Nucleus accumbens (tissue), 56 donors: Measurements from ENCODE around the gene BRD1.

ENCODE experiments used
- DNase-seq, 56 donors: peaks; one replicate each; lab custom pipeline; 2025; lab: John Stamatoyannopoulos, UW

BRD1 gene

DNA sequence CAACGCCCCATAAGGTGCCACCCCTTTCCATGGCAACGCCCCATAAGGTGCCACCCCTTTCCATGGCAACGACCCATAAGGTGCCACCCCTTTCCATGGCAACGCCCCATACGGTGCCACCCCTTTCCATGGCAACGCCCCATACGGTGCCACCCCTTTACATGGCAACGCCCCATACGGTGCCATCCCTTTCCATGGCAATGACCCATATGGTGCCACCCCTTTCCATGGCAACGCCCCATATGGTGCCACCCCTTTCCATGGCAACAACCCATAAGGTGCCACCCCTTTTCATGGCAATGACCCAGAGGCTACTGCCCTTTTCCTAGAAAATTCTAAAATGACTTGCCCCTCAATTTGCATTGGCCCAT is 72.1 kb downstream of the BRD1 start:
- DNase-seq: no peak

DNA sequence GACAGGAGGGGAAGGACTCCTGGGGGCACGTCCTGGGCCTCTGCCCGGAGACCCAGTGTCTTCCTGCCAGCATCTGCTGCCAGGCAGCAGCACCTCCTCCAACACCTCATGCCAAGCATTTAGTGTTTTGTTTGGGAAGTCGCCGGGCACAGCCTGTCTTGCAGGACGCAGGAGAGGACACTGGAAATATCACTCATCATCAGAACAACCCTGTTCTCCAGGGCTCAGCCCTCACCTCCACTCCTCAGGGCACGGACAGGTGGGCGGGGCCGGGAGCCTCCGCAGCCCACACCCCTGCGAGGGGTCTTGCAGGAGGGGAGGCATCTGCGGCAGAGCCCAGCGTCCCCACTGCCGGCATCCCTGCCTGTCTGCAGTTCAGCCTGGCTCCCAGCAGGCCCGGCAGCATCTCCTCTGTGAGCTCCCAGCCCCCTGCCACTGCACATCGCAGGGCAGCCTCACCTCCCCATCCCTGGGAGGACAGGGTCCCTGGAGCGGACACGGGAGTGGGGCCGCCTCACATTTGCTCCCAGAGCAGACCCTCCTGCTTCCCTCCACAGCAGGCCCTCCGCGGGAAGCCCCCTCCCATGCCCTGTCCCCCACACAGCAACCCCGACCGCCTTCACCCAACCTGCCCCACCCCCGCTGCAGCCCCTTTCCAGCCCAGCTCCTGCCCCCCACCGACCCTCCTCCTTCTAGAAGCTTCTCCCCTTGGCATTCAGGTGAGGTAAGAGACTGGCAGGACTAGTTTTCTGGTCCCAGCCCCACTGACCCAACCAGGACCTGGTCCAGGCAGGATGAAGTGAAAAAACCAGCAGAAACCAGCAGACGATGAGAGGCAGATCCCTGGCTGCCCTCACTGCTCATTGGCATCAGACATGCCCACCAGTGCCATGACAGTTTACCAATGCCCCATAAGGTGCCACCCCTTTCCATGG is 72.7 kb downstream of the BRD1 start:
- DNase-seq: no peak

DNA sequence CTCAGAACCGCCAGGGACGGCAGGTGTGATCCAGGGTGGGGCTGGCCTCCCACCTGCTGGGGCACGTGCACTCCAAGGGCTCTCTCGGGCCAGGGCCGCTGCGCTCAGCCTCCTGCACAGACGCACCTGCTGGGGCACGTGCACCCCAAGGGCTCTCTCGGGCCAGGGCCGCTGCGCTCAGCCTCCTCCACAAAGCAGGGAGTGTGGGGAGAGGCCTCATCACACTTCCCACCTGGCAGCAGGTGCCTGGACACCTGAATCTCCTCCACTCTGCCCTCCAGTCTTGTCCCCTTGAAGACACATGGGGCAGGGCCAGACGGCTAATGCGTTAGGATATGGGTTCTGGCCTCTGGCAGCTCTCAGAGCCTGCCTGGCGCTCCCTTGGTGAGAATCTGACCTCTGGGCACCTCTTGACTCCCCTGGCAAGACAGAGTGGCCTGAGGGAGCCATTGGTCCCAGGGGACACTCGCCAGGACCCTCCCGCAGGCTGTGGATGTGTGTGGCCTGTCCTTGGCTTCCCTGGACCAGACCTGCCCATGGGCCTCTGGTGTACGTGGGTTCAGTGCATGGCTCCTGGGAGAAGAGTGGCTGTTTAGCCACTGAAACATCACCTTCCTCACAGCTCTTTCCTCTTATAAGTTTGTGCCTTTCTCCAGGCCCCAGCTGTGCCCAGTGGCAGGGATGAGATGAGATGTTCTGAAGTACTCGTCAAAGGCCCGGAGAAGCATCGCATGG is 73.5 kb downstream of the BRD1 start:
- DNase-seq: no peak

DNA sequence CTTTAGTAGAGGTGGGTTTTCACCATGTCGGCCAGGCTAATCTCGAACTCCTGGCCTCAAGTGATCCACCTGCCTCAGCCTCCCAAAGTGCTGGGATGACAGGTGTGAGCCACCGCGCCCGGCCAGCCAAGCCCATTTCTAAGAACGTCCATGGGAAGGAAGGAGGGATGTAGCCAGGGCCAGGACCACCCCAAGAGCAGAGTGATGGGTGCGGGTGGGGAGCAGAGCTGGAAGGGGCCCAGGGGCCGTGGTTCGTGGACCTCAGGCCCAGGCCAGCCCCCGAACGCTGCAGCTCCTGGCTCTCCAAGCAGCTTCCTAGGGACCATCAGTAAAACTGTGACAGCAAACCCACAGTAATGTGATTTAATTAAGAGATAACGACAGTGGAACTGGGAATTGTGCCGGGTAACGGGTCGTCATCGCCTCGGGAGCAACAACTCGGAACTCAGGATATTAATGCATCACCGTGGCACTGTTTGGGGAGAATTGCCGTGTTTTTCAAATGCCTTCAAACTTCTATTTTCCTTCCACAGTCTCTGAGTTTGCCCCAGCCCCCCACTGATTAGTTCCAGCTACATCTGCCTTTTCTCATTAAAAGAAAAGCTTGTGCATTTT is 74.3 kb downstream of the BRD1 start:
- no peak for DNase-seq

DNA sequence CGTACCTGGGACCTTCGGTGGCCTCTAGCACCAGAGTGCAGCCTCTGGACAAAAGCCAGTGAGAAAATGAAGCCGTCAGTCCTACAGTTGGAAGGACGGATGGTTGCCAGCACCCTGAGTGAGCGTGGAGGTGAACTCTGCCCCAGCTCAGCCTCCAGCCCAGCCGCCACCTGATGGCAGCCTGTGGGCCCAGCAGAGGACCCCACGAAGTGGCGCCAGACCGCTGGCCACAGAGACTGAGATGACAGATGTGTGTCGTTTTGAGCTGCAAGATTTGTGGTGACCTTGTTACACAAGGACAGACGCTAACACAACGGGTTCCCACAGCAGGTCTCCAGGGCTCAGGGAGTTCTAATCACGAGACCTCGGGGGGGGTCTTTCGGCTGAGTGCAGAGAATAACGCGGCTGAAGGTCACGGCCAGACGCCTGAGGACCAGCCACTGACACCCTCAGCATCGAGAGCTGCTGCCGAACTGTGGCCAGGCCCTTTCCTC is 75.0 kb downstream of the BRD1 start:
- no peak for DNase-seq

DNA sequence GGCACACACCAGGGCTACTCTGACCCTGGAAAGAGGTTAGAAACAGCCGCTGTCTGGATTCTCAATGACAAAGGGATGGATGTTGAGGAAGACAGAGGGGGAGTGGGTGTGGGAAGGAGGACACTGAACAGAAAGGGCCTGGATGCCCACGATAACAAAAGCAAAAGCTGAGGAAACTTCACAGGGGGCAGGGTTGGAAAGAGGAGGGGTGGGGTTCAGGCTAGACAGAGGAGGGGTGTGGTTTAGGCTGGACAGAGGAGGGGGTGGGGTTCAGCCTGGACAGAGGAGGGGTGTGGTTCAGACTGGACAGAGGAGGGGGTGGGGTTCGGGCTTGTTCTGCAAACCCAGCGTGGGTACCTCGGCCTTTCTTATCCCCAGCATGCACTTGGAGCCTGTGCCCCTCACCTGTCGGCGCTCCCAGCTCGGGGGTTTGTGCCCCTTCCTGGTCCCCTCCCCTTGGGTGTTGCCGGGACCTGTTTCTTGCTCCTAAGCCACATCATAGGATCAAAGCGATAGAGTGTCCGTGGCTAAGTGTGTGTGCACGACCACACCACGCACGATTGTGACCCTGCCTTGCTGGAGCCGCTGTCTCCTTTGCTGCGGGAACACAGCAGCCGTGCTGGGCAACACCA is 75.6 kb downstream of the BRD1 start:
- no peak for DNase-seq

DNA sequence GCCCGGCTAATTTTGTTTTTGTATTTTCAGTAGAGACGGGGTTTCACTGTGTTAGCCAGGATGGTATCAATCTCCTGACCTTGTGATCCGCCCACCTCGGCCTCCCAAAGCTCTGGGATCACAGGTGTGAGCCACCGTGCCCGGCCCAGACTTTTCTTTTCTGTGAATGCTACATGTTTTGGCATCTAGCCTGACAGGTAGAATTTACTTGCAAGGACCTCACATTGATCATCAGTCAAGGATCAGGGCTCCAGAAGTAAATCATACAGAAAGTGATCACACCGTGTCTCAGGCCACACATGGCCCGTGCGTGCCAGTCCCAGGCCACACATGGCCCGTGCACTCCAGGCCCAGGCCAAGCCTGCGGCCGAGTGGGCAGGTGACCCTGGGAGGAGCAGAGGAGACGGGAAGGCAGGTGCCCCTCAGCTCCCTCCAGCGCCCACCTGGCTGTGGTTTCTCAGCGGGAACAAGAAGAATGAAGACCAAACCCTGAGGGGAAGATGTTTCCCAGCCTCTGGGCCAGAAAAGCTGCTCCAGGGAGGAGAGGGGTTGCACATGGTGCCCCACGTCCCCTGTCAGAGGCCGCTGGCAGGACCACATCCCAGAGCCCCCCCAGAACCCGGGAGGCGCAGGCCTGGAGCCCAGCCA is 76.2 kb downstream of the BRD1 start:
- no peak for DNase-seq

DNA sequence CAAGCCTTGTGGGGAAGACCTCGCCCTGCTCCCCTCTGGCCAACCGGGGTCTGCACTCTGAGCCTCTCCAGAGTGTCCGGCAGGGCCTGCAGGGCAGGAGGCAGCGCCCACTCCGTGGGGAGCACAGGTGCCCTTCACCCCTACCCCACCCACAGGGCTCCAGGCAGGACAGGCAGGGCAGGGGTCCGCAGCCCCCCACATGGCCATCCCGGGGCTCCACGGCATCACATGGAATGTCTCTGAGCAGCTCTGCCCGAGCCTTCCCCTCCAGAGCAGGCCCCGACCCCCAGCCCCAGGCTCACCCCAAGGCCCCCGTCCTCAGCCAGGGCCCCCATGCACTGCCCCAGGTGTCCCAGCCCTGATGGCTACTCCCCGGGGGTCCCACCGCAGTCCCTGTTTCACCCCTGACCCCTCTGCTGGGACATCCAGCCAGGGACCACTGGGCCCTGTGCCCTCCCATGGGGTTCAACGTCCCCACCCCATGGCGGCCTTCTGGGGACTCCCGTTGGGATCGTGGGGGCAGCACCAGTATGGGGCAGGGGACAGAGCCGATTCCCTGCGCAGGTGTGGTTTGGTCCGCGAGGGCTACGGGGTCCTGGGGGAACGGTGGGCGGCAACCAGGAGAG is 77.7 kb downstream of the BRD1 start:
- DNase-seq: no peak

DNA sequence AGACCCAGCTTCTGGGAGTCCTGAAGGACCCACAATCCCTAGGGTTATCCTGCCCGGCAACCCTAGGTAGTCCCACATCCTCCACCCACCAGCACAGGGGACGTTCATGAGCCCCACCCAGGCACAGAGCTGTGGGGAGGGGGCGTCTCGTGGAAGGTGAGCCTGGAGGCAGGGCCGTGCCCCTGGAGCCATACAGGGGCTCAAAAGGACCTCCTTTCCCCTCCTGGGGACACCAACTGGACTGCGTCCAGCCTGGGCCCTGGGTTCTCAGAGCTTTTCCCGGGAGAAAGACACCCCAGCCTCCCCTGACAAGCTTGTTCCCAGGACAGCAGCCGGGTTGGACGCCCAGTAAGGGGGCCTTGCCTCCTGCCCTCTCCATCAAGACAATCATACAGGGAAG is 78.4 kb downstream of the BRD1 start:
- DNase-seq: no peak

DNA sequence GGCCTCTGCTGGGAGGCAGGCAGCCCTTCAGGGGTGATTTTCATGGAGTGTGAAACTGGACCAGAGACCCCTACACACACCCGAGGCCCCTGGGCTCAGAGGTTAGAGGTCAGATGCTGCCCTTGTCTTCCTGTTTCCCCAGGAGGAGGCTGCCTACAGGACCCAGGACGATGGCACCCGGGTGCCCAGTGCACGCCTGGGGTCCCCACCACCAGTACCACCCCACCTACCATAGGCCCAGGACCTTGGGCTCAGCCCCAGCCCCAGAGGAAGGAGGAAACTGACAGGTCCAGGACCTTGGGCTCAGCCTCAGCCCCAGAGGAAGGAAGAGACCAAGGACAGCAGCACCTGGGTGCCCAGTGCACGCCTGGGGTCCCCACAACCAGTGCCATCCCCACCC is 79.2 kb downstream of the BRD1 start:
- DNase-seq: no peak

DNA sequence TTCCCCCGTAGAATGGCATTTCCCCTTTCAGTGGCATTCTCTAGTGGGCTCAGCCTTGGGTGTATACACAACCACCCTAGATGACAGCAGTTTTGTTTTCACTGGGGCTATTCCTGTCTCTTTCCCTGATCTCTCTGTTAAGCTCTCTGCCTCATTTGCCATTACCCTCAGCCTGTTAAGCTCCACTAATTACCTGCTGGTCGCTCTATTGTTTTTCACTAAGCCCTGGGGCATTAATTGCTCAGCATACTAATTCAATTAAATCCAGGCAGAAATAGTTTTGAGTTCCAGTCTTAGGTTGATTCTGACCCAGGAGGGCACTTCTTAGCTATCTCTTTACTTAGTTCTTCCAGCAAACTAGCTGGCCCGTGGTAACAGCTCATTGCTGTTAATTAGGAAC is 80.0 kb downstream of the BRD1 start:
- DNase-seq: no peak

DNA sequence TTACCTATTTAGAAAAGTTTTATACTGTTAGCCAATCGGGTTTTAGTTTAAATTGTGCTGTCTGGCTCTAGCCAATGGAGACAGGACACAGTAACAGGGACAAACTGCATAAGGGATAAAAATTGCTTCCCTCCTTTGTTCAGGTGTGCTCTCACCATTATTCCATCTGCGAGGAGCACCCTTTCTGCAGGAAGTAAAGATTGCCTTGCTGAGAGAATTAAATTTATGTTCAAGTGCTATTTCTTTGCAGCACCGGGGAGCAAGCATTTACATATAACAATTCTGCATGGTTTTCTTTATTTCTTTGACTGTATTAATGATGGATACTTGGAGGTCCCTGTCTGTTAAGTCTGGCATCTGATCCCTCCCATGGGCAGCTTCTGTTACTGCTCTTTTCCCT is 80.5 kb downstream of the BRD1 start:
- no peak for DNase-seq

DNA sequence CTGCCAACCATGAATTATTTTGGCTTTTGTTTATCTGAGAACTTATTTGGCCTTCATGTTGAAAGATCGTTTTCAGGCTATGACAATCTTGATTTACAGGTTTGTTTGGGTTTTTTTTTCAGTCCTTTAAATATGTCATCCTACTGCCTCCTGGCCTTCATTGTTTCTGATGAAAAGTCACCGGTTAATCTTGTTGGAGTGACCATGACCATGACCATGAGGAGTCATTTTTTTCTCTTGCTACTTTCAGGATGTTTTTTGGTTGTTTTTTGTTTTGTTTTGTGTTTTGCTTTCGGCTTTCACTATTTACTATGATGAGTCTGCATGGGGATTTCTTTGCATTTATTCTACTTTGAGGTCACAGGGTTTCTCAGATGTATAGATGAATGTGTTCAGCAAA is 81.6 kb downstream of the BRD1 start:
- DNase-seq: no peak

DNA sequence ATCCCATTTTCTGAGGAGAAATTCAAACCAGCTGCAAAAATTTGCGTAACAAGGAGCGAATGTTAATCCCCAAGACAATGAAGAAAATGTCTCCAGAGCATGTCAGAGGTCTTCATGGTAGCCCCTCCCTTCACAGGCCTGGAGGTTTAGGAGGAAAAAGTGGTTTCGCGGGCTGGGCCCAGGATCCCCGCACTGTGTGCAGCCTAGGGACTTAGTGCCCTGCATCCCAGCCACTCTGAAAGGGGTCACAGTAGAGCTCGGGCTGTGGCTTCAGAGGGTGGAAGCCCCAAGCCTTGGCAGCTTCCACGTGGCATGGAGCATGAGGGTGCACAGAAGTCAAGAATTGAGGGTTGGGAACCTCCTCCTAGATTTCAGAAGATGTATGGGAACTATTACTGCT is 87.4 kb downstream of the BRD1 start:
- no peak for DNase-seq

DNA sequence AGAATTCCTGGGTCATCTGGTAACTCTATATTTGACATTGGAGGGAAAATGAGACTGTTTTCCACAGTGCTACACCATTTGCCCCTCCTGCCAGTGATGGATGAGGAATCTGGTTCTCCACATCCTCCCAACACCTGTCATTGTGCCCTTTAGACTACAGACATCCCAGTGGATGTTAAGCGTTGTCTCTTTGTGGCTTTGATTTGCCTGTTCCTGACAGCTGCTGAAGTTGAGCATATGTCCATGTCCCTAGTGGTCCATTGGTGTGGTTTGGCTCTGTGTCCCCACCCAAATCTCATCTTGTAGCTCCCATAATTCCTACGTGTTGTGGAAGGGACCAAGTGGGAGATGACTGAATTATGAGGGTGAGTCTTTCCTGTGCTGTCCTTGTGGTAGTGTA is 88.5 kb downstream of the BRD1 start:
- no peak for DNase-seq

DNA sequence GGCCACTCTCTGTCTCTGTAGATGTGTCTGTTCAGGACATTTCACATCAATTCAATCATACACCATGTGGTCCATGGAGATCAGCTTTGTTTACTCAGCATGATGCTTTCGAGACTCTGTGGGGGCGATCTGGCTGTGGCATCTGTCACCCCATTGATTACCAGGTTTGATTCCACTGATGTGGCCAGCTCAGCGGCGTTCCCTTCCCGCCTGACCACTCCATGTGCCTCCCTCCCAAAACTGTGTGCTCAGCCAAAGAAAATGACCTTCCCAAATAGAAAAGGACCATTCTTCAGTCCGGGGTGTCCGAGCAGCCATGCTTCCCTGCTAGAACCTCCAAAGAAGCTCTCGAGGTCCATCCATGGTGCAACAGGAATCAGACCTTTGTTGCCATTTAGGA is 89.1 kb downstream of the BRD1 start:
- DNase-seq: no peak

DNA sequence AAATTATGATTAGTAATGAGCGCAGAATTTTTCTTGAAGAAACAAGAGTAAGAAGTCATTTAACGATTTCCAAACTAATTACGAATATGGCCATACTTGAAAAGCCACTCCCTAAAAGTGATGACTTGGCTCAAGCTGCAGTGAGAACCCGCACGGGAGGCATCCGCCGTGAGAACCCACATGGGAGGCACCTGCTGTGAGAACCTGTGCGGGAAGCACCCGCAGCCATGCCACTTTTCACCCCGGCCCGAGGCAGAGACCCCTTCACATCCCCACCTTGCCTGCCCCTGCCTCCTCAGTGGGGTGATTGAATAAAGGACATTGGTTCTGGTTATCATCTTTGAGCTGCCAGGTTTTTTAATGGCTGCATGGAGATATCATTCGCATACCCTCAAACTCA is 89.7 kb downstream of the BRD1 start:
- DNase-seq: no peak

DNA sequence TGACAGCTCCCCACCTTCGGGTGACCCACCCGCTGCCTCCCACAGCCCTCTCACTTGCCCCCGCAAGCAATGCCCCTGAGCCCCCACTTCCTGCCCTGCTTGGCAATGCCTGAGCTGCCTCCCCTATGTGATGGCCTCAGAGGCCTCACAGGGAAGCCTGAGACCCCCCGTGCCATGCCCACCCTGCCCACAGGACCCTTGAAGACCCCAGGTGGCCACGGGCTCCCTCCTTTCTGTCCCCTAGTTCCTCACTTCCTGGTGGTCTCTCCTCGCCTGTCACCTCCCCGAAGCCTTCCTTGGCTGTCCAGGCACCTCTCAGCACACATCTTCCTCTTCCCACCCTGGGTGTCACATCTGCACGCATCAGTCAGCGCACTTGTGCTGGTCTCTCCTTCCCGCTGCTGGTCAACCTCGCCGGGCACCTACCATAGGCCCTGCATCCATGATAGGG is 90.5 kb downstream of the BRD1 start:
- no peak for DNase-seq

DNA sequence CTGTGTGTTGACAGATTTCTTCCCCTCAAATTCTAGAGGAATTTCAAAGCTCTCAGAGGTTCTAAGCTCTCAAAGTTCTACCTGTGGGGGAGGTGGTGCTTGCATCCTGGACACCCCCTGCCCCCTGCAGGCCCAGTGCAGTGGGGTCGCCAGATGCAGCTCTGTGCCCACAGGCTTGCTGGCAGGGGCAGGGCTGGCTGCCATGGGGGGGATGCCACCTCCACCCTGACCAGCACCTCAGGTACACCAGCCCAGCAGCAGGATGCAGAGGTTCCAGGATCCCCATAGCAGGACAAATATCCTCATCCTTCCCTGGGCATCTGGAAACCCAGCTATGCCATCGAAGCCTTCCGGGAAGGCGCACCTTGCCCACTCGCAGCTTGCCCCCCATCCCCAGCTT is 91.1 kb downstream of the BRD1 start:
- DNase-seq: no peak

DNA sequence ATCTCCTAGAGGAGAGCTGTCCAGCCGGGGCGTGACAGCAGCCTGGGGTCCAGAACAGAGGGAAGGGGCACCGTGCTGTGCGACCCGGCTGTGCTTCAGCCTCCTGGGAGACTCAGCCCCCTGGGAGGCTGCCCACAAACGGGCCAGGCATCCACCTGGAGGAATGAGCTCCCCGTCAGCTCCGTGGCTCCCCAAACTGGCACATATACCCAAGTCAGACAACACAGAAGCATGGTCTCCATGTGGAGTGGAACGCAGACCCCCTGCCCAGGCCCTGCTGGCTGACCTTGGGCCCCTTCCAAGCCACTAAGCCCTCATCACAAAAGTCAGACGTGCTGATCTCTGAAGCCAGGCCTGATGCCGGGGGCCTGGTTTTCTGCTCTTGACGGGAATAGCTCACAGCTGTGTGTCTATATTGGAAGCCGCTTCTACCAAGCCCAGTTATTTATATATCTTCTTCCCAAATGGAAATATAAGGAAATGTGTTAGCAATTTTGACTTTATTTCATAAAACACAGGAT is 91.7 kb downstream of the BRD1 start:
- DNase-seq: no peak
